ENCODE results near the gene RAB7B. TPM values are rescaled to one million over a fixed set of nuclear protein-coding genes. Genes with fewer than 3 reads are reported as not detected.

The RAB7B gene
- total and polyA plus RNA-seq, 2 of the 13 experiments (the other 11 are each of a cell fraction or from before 2014, with no cell fraction given), result 0.05 to 0.46 TPM

- intact Hi-C loops (cut with micrococcal nuclease; ENCODE audit: unreplicated experiment) (no loop called here), in situ Hi-C loops (cut with HindIII; ENCODE audit: extremely low pct_ligation_motif_present, low pct_unique_long_range_greater_than_20kb) (no loop called here)
- Histone ChIP-seq H3K4me1 (ENCODE audit: insufficient read depth, low read length) (peaks cover 33% of the 10 kb centered on the region), H2AFZ (ENCODE audit: low read length) (no peak overlapping the region), H3K36me3 (replicated peaks in 1 of 2; ENCODE audit: control insufficient read depth in 1 of 2, insufficient read depth in 2 of 2, low read length in 2 of 2) (no peaks in the 10 kb centered on the region), H3K9me3 (ENCODE audit: low read length) (no peaks in the 10 kb centered on the region), H4K20me1 (ENCODE audit: insufficient read depth, low read length) (no peaks in the 10 kb centered on the region), H3K27ac (ENCODE audit: extremely low read length, insufficient read depth, low read length) (no peak overlapping the region), H3K27me3 (ENCODE audit: control insufficient read depth in 1 of 2, insufficient read depth in 2 of 2, low read length in 2 of 2) (peaks cover 0 to 38% of the 10 kb centered on the region in 2 experiments; a peak in 3 of 5 replicates), H3K4me2 (ENCODE audit: low read depth, low read length) (no peak overlapping the region), H3K9ac (ENCODE audit: insufficient read depth, low read depth, low read length) (no peak overlapping the region), H3K4me3 (replicated peaks in 1 of 3; ENCODE audit: insufficient read depth in 1 of 3, low read depth in 2 of 3, low read length in 3 of 3) (no peak overlapping the region), H3K79me2 (ENCODE audit: insufficient read depth, low read length) (no peaks in the 10 kb centered on the region)
- BruUV-seq (replicated peaks), result no TSS peak
- ATAC-seq, result no peak
- FAIRE-seq, result no peak
- DNase-seq (ENCODE audit: low spot score), result no peak
- 54% methylated on average over 8 of the region's 8 CpGs for WGBS (ENCODE audit: low lambda C conversion rate)
- CTCF ChIA-PET (ENCODE audit: low intra/inter-chr PET ratio, low total read pairs), result no interaction called here
- POLR2A ChIA-PET, result no interaction called here
- TF ChIP-seq ZNF530 (CRISPR knock-in tag; IDR thresholded peaks at IDR 0.05; ENCODE audit: low read depth) (no peak), THAP9 (CRISPR knock-in tag; IDR thresholded peaks at IDR 0.05; ENCODE audit: borderline replicate concordance) (no peak), SIN3B (IDR thresholded peaks at IDR 0.05; ENCODE audit: low read length) (no peak)
Measured at GRCh38 chr1:205935869-205936268, 67.3 kb downstream of the RAB7B start.

GRCh38 chr1:205934788-205935187, 68.4 kb downstream of the RAB7B start:
- Histone ChIP-seq H2AFZ (ENCODE audit: low read length) (no peak overlapping the region), H3K9ac (ENCODE audit: insufficient read depth, low read depth, low read length) (no peak overlapping the region), H4K20me1 (ENCODE audit: insufficient read depth, low read length) (no peaks in the 10 kb centered on the region), H3K79me2 (ENCODE audit: insufficient read depth, low read length) (no peaks in the 10 kb centered on the region), H3K4me1 (ENCODE audit: insufficient read depth, low read length) (peaks cover 33% of the 10 kb centered on the region), H3K27ac (ENCODE audit: extremely low read length, insufficient read depth, low read length) (no peak overlapping the region), H3K36me3 (replicated peaks in 1 of 2; ENCODE audit: control insufficient read depth in 1 of 2, insufficient read depth in 2 of 2, low read length in 2 of 2) (no peaks in the 10 kb centered on the region), H3K4me2 (ENCODE audit: low read depth, low read length) (no peak overlapping the region), H3K4me3 (replicated peaks in 1 of 3; ENCODE audit: insufficient read depth in 1 of 3, low read depth in 2 of 3, low read length in 3 of 3) (no peak overlapping the region), H3K9me3 (ENCODE audit: low read length) (no peaks in the 10 kb centered on the region), H3K27me3 (ENCODE audit: control insufficient read depth in 1 of 2, insufficient read depth in 2 of 2, low read length in 2 of 2) (peaks cover 2 to 36% of the 10 kb centered on the region in 2 experiments; a peak in 3 of 5 replicates)
- ATAC-seq (no peak), FAIRE-seq (no peak), DNase-seq (ENCODE audit: low spot score) (no peak)
- whole genome bisulfite sequencing (ENCODE audit: low lambda C conversion rate), result 56% methylated on average over 6 of the region's 7 CpGs
- ChIA-PET POLR2A (no interaction called here), CTCF (ENCODE audit: low intra/inter-chr PET ratio, low total read pairs) (no interaction called here)
- in situ Hi-C loops (cut with HindIII; ENCODE audit: extremely low pct_ligation_motif_present, low pct_unique_long_range_greater_than_20kb), result no loop called here
- no TSS peak for BruUV-seq (replicated peaks)
- intact Hi-C loops (cut with micrococcal nuclease; ENCODE audit: unreplicated experiment), result no loop called here
- no peak for TF ChIP-seq SKI (IDR thresholded peaks at IDR 0.05; ENCODE audit: partially characterized antibody)
- no peak for TF ChIP-seq ZNF414 (CRISPR knock-in tag; IDR thresholded peaks at IDR 0.05)
- no peak for TF ChIP-seq RERE (CRISPR knock-in tag; IDR thresholded peaks at IDR 0.05; ENCODE audit: low read depth)
- no peak for TF ChIP-seq PAWR (CRISPR knock-in tag; IDR thresholded peaks at IDR 0.05; ENCODE audit: borderline replicate concordance)
- TF ChIP-seq SOX13 (IDR thresholded peaks at IDR 0.05), result no peak
- no peak for TF ChIP-seq SOX13 (CRISPR knock-in tag; conservative IDR thresholded peaks at IDR 0.05 in 1 of 2, IDR thresholded peaks at IDR 0.05 in 1 of 2)
- TF ChIP-seq ZNF564 (CRISPR knock-in tag; IDR thresholded peaks at IDR 0.05), result no peak
